GM12874 (cell line): Measurements from ENCODE around the gene PLEKHN1.
A peak's percentile ranks its signal among the peaks of the same experiment; 100 is the strongest.

Source experiments
- TF ChIP-seq, protein P1 (sequence below): IDR thresholded peaks from 2 replicates; pipeline ENCODE4 v1.5.1; 2011; ENCODE audit warnings: low read depth, mild to moderate bottlenecking, control low read depth, low read length, moderate library complexity; ENCODE audit not compliant: insufficient read depth

PLEKHN1 gene

DNA sequence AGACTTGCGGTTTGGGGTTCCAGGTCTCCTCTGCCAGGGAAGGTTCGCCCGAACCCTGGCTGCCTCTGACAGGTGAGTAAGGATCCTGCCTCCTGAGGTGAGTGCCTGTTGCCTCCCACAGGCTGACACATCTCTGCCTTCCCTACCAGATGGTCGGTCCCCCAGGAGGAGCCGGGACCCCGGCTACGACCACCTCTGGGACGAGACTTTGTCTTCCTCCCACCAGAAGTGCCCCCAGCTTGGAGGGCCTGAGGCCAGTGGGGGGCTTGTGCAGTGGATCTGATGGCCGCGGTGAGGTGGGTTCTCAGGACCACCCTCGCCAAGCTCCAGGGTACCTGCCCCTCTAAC is 8.0 kb downstream of the PLEKHN1 start:
- TF ChIP-seq, protein P1, sequence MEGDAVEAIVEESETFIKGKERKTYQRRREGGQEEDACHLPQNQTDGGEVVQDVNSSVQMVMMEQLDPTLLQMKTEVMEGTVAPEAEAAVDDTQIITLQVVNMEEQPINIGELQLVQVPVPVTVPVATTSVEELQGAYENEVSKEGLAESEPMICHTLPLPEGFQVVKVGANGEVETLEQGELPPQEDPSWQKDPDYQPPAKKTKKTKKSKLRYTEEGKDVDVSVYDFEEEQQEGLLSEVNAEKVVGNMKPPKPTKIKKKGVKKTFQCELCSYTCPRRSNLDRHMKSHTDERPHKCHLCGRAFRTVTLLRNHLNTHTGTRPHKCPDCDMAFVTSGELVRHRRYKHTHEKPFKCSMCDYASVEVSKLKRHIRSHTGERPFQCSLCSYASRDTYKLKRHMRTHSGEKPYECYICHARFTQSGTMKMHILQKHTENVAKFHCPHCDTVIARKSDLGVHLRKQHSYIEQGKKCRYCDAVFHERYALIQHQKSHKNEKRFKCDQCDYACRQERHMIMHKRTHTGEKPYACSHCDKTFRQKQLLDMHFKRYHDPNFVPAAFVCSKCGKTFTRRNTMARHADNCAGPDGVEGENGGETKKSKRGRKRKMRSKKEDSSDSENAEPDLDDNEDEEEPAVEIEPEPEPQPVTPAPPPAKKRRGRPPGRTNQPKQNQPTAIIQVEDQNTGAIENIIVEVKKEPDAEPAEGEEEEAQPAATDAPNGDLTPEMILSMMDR = no peak

DNA sequence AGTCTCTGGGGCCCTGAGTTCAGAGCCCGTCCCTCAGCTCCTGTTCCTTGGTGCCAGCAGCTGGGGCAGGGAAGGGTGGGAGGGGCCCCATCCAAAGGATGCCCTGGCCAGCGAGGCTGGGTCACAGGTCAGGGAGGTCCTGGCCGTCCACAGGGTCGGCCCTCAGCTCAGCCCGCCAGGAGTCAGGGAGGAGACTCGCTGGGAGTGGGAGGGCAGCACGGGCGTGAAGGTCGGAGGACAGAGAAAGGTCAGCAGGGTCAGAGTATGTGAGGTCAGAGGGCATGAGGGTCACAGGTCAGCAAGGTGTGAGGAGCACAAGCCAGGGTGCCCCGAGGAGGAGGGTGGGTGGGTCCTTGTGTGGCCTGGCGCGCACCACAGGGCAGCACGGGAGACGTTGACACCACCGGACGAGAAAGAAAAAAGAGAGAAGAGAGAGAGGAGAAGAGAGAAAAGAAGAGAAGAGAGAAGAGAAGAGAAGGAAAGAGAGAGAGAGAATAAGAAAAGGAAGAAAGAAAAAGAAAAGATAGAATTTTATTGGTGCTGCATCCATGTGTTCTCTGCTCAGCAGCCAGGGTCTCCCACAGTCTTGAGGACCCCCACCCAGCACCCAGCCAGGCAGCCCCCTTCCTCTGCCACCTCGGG is 8.5 kb downstream of the PLEKHN1 start:
- TF ChIP-seq, protein P1 = no peak

DNA sequence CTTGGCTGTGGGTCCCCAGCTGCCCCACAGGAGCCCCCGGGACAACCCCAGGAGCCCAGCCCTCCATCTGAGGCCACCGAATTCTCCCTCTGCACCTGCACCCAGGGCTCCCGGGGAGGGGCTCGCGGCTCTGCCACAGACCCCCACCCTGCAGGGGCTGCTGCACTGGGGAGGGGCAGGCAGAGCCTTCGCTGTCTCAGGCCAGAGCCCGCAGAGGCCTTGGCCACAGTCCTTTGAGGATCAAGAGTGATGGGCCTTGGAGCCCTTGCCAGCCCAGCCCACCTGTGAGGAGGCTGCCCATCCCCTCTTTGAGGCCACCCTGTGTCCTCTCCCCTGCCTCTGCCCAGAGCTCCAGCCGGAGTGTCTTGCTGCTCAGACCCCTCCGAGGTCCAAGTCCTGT is 9.1 kb downstream of the PLEKHN1 start:
- TF ChIP-seq, protein P1 = no peak

- TF ChIP-seq, protein P1 = peak; percentile 86
These were observed 9.8 kb downstream of the PLEKHN1 start for GRCh38 chr1:975896-976683.

DNA sequence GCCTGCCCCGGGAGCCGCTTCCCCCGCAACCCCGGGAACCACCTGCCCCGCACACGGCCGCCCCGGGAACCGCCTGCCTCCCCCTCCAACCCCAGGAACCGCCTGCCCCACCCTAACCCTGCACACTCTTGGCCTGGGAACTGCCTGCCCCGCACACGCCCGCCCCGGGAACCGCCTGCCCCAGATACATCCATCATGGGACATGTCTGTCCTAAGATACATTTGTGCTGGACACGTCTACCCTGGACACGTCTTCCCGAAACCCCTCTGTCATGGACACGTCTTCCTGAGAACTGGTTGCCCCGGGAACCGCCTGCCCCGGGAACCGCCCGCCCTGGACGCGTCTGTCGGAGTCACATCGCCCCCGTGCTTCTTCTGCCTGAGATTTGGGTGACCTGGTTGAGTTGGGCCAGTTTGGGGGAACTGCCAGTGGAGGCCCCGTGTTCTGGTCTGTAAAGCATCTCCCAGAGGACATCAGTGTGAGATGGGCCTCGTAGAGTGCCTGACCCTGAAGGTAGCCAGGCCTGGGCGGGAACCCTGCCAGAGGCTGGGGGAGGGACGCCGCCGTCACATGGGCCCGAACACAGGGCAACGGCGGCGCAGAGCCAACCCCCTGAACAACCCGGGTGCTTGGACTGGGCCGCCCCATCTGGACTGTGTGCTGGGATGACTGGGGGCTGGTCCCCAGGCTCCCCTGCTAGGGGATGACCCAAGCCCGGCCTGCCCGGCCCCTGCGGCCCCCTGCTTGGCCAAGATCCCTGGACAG is 12.0 kb downstream of the PLEKHN1 start:
- TF ChIP-seq, protein P1 = no peak

GRCh38 chr1:978835-979743 is 12.8 kb downstream of the PLEKHN1 start:
- TF ChIP-seq, protein P1 = no peak

DNA sequence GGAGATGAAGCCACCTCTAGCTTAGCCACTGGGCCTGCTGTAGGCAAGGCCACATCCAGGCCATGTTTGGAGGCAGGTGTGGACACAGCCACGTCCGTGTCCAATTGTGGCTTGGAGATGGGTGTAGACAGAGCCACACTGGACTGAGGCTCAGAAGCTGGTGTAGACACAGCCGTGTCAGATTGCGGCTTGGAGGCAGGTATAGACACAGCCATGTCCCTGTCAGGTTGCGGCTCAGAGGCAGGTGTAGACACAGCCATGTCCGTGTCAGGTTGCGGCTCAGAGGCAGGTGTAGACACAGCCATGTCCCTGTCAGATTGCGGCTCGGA is 13.4 kb downstream of the PLEKHN1 start:
- TF ChIP-seq, protein P1 = no peak
